ENCODE measurements around the gene DEAF1. TPM values are rescaled to one million over a fixed set of nuclear protein-coding genes. Genes with fewer than 3 reads are reported as not detected.

Gene DEAF1
- total and polyA plus RNA-seq, 9 donors = 22.7 to 38.9 (median 31.2) TPM

DNA sequence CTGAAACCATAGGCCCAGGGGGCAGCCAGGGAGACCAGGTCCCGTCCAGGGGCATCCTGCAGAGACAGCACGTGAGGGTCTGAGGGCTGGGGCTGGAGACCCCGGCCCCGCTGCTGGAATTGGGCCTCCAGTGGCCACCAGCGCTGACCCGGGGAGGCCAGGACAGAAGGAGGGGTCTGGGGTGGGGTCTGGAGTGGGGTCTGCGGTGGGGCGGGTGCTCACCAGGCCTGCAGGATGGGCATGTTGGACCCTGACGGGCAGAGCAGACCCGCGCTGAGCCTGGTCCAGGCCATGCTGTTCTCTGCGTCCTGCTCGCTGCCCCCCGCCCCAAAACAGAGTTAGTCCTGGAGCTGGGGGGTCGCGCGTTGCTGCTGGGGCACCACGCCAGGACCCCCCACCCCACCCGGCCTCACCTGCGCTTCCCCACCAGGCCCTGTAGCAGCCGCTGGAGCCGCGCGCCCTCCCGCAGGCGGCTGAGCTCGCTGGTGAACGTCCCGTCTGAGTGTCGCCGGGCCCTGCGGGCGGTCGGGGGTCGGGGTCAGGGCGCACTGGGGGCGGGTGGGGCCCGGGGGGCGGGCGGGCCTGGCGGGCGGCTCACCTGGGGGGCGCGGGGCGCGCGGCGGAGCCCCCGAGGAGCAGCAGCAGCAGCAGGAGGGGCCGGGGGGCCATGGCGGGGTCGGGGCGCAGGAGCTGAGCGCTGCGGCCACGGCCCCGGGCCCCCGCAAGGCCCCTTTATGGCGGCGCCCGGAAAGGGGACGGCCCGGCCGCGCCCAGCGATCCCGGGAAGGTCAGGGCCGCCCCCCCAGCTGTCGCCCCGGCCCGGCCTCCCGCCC lies 68.3 kb downstream of the DEAF1 start, which contains the start of gene SCT:
Gene SCT (minus strand): TSS at position 707 of the 833 bp plus-strand sequence. CDS start 38 bp downstream, at position 669.
- Histone ChIP-seq H3K4me1 (ENCODE audit: control insufficient read depth, insufficient read depth, low read length) (peaks cover 28% of the 10 kb centered on the region), H3K27me3 (ENCODE audit: control insufficient read depth, insufficient read depth, low read length) (peaks cover 56% of the 10 kb centered on the region), H3K4me3 (ENCODE audit: low read length) (peak within 1 kb of the TSS; percentile 39), H3K27ac (ENCODE audit: low read length) (peak within 1 kb of the TSS; percentile 82), H3K9me3 (replicated peaks; ENCODE audit: control insufficient read depth, low read depth, low read length) (no peaks in the 10 kb centered on the region), H3K36me3 (ENCODE audit: control insufficient read depth, insufficient read depth, low read length) (peaks cover 4% of the 10 kb centered on the region)
- peak; percentile 25 for DNase-seq
- 4% methylated on average over 51 of the region's 72 CpGs for WGBS (ENCODE audit: insufficient coverage)

GRCh38 chr11:625636-626268 lies 69.3 kb downstream of the DEAF1 start:
- H3K4me1 ChIP-seq (ENCODE audit: control insufficient read depth, insufficient read depth, low read length) = peaks cover 28% of the 10 kb centered on the region
- peaks cover 56% of the 10 kb centered on the region for H3K27me3 ChIP-seq (ENCODE audit: control insufficient read depth, insufficient read depth, low read length)
- no peaks in the 10 kb centered on the region for H3K9me3 ChIP-seq (replicated peaks; ENCODE audit: control insufficient read depth, low read depth, low read length)
- no peak for DNase-seq
- H3K27ac ChIP-seq (ENCODE audit: low read length) = peak overlapping the region; percentile 51
- peaks cover 4% of the 10 kb centered on the region for H3K36me3 ChIP-seq (ENCODE audit: control insufficient read depth, insufficient read depth, low read length)
- 44% methylated on average over 19 of the region's 22 CpGs for WGBS (ENCODE audit: insufficient coverage)
- peak overlapping the region; percentile 39 for H3K4me3 ChIP-seq (ENCODE audit: low read length)

DNA sequence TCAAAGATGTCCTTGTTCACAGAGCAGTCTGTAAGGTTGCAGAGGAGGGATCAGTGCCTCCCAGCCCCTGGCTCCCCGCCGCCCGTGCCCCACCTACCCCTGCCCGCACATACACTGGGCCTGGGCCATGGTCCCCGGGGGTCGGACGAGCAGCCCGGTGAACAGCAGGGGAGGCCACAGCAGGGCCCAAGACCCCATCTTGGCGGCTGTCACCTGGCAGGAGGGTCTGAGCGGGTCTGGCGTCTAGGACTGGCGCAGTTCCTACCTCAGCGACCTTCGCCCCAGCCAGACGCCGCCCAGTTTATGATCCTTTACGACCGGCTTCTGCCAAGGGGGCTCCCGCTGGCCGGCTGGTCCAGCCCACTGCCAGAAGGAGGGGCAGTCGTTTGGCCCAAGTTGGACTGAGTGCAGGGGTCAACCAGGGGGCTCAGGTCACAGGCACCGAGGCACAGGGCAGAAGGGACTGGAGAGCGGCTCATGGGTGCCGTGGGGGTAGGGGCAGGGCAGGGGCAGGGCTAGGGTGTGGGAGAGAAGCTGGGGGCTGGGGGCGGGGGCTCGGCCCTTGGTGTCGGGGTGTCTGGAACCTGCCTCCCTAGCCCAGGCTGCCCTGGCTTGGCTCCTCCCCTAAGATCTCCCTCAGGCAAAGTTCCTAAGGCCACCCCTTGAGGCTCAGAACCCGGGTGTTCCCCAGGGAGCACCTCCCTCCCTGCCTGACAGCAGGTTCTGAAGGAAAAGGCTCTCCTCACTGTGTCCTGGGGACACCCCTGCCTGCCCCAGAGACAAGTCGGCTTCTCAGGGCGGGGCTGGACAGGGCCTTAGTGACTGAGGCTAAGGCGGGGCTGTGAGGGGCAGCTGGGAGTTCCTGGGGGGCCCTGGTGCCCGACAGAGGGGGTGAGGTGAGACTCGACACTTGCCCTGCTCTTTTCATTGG lies 70.1 kb downstream of the DEAF1 start, which contains the start of gene CDHR5:
Gene CDHR5 (minus strand): TSS at position 251 of the 931 bp plus-strand sequence. CDS start 53 bp downstream, at position 198.
- H3K36me3 ChIP-seq (ENCODE audit: control insufficient read depth, insufficient read depth, low read length) = peaks cover 4% of the 10 kb centered on the region
- DNase-seq = no peak
- WGBS (ENCODE audit: insufficient coverage) = 28% methylated on average over 30 of the region's 33 CpGs
- no peaks in the 10 kb centered on the region for H3K9me3 ChIP-seq (replicated peaks; ENCODE audit: control insufficient read depth, low read depth, low read length)
- H3K4me3 ChIP-seq (ENCODE audit: low read length) = peak within 1 kb of the TSS; percentile 39
- H3K4me1 ChIP-seq (ENCODE audit: control insufficient read depth, insufficient read depth, low read length) = peaks cover 28% of the 10 kb centered on the region
- peaks cover 53% of the 10 kb centered on the region for H3K27me3 ChIP-seq (ENCODE audit: control insufficient read depth, insufficient read depth, low read length)
- peak within 1 kb of the TSS; percentile 51 for H3K27ac ChIP-seq (ENCODE audit: low read length)

GRCh38 chr11:623999-624704 lies 70.9 kb downstream of the DEAF1 start:
- peaks cover 51% of the 10 kb centered on the region for H3K27me3 ChIP-seq (ENCODE audit: control insufficient read depth, insufficient read depth, low read length)
- H3K9me3 ChIP-seq (replicated peaks; ENCODE audit: control insufficient read depth, low read depth, low read length) = no peaks in the 10 kb centered on the region
- peaks cover 10% of the 10 kb centered on the region for H3K36me3 ChIP-seq (ENCODE audit: control insufficient read depth, insufficient read depth, low read length)
- H3K4me1 ChIP-seq (ENCODE audit: control insufficient read depth, insufficient read depth, low read length) = peaks cover 26% of the 10 kb centered on the region
- DNase-seq = no peak
- no peak overlapping the region for H3K4me3 ChIP-seq (ENCODE audit: low read length)
- no peak overlapping the region for H3K27ac ChIP-seq (ENCODE audit: low read length)
- 58% methylated on average over 19 of the region's 25 CpGs for WGBS (ENCODE audit: insufficient coverage)

GRCh38 chr11:623349-623869 lies 71.6 kb downstream of the DEAF1 start:
- H3K27me3 ChIP-seq (ENCODE audit: control insufficient read depth, insufficient read depth, low read length) = peaks cover 48% of the 10 kb centered on the region
- no peak for DNase-seq
- WGBS (ENCODE audit: insufficient coverage) = 53% methylated on average over 15 of the region's 15 CpGs
- H3K36me3 ChIP-seq (ENCODE audit: control insufficient read depth, insufficient read depth, low read length) = peaks cover 11% of the 10 kb centered on the region
- H3K4me3 ChIP-seq (ENCODE audit: low read length) = no peak overlapping the region
- no peaks in the 10 kb centered on the region for H3K9me3 ChIP-seq (replicated peaks; ENCODE audit: control insufficient read depth, low read depth, low read length)
- H3K27ac ChIP-seq (ENCODE audit: low read length) = no peak overlapping the region
- peaks cover 19% of the 10 kb centered on the region for H3K4me1 ChIP-seq (ENCODE audit: control insufficient read depth, insufficient read depth, low read length)

GRCh38 chr11:621838-622237 lies 73.2 kb downstream of the DEAF1 start:
- 86% methylated on average over 27 of the region's 27 CpGs for WGBS (ENCODE audit: insufficient coverage)

DNA sequence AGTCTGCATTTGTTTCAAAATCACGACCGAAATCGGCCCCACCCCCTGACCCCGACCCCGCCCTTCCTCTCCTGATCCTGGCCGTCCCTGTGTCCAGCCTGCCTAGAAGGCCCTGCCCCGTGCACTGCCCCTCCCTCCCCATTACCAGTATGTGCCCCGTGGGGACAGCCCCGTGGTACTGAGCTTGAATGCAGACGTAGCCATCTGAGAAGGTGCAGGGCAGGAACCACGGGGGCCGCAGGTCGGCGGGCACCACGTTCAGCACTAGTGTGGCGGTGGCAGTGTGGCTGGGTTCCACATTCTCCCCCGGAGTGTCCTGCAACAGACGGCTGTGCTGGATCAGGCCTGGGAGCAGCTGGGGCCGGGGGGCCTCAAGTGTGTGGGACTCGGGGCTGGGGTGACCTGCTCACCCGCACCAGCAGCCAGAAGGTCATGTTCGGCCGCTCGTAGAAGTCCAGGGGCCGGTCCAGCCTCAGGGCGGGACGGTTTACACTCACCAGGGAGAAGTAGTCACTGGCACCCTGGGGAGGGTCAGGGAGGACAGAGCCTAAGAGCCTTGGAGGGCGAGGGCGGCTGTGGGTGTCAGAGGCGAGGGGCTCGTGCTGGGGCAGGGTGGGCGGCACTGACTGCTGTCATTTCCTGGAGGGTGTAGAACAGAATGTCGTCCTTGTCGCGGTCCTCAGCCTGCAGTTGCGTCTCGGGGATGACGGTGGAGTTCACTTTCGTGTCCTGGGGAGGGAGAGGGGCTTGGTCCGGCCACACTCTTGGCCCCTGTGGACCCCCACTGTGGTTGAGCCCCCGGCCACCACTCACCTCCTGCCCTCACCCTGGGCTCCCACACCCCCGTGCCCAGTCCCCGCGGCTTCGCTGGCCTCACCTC lies 73.8 kb downstream of the DEAF1 start:
- 68% methylated on average over 32 of the region's 45 CpGs for WGBS (ENCODE audit: insufficient coverage)
- Histone ChIP-seq H3K27ac (ENCODE audit: low read length) (no peak overlapping the region), H3K9me3 (replicated peaks; ENCODE audit: control insufficient read depth, low read depth, low read length) (no peaks in the 10 kb centered on the region), H3K4me1 (ENCODE audit: control insufficient read depth, insufficient read depth, low read length) (peaks cover 18% of the 10 kb centered on the region), H3K36me3 (ENCODE audit: control insufficient read depth, insufficient read depth, low read length) (peaks cover 13% of the 10 kb centered on the region), H3K27me3 (ENCODE audit: control insufficient read depth, insufficient read depth, low read length) (peaks cover 30% of the 10 kb centered on the region), H3K4me3 (ENCODE audit: low read length) (no peak overlapping the region)
- no peak for DNase-seq

More at GRCh38 chr11:621838-622237, 73.2 kb downstream of the DEAF1 start:
- H3K4me3 ChIP-seq (ENCODE audit: low read length) = no peak overlapping the region
- no peak overlapping the region for H3K27ac ChIP-seq (ENCODE audit: low read length)
- peaks cover 15% of the 10 kb centered on the region for H3K4me1 ChIP-seq (ENCODE audit: control insufficient read depth, insufficient read depth, low read length)
- no peak for DNase-seq
- H3K27me3 ChIP-seq (ENCODE audit: control insufficient read depth, insufficient read depth, low read length) = peaks cover 36% of the 10 kb centered on the region
- peaks cover 13% of the 10 kb centered on the region for H3K36me3 ChIP-seq (ENCODE audit: control insufficient read depth, insufficient read depth, low read length)
- H3K9me3 ChIP-seq (replicated peaks; ENCODE audit: control insufficient read depth, low read depth, low read length) = no peaks in the 10 kb centered on the region

DNA sequence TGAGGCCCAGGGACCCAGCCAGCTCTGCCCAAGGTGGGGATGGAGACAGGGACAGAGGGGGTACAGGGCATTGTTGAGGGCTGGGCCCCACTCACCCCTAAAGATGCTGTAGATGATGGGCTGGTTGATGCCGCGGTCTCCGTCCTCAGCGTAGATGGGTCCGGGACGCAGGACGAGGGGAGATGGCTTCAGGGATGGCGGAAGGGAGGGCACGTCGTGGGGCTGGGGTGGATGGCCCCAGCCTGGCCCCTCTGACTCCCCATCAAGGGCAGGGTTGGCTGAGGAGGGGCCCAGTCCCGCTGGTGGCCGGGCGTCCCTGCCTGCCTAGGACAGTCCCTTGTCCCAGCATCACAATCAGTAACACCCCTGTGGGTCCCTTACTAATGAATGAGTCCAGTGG lies 74.8 kb downstream of the DEAF1 start:
- DNase-seq = no peak
- H3K4me1 ChIP-seq (ENCODE audit: control insufficient read depth, insufficient read depth, low read length) = peaks cover 17% of the 10 kb centered on the region
- no peaks in the 10 kb centered on the region for H3K9me3 ChIP-seq (replicated peaks; ENCODE audit: control insufficient read depth, low read depth, low read length)
- no peak overlapping the region for H3K4me3 ChIP-seq (ENCODE audit: low read length)
- H3K27ac ChIP-seq (ENCODE audit: low read length) = no peak overlapping the region
- H3K27me3 ChIP-seq (ENCODE audit: control insufficient read depth, insufficient read depth, low read length) = peaks cover 20% of the 10 kb centered on the region
- WGBS (ENCODE audit: insufficient coverage) = 97% methylated on average over 13 of the region's 13 CpGs
- H3K36me3 ChIP-seq (ENCODE audit: control insufficient read depth, insufficient read depth, low read length) = peaks cover 13% of the 10 kb centered on the region

All from muscle of leg (tissue), 11 donors.